ENCODE measurements around the gene GZF1.
A peak's percentile ranks its signal among the peaks of the same experiment; 100 is the strongest.
"Not testable (repeated sequence)": the region's sequence is repeated elsewhere in the genome, so short reads cannot be mapped to it uniquely, and the experiment has no call there.

Gene GZF1

GRCh38 chr20:23348510-23348909 lies 13.5 kb upstream of the GZF1 start:
- not testable (repeated sequence) for H3K9ac ChIP-seq (ENCODE audit: low read length)

GRCh38 chr20:23349338-23350195 lies 12.4 kb upstream of the GZF1 start:
- Histone ChIP-seq H3K27me3 (ENCODE audit: control insufficient read depth, insufficient read depth, low read length) (no peaks in the 10 kb centered on the region), H3K4me1 (ENCODE audit: control insufficient read depth, insufficient read depth, low read length) (peaks cover 18% of the 10 kb centered on the region), H3K9me3 (ENCODE audit: control insufficient read depth, low read length) (no peaks in the 10 kb centered on the region), H3K4me3 (ENCODE audit: low read length) (peak overlapping the region; percentile 82), H3K36me3 (ENCODE audit: control insufficient read depth, insufficient read depth, low read length) (no peaks in the 10 kb centered on the region), H3K9ac (ENCODE audit: low read length) (peak overlapping the region; percentile 86)

More at GRCh38 chr20:23348510-23348909, 13.5 kb upstream of the GZF1 start:
- H3K9me3 ChIP-seq (ENCODE audit: control insufficient read depth, low read length); H3K4me3 ChIP-seq (ENCODE audit: low read length); H3K27me3 ChIP-seq (ENCODE audit: control insufficient read depth, insufficient read depth, low read length); H3K36me3 ChIP-seq (ENCODE audit: control insufficient read depth, insufficient read depth, low read length): not testable (repeated sequence)
- peaks cover 18% of the 10 kb centered on the region for H3K4me1 ChIP-seq (ENCODE audit: control insufficient read depth, insufficient read depth, low read length)

GRCh38 chr20:23350196-23350903 lies 11.6 kb upstream of the GZF1 start, which contains the start of gene NXT1:
Gene NXT1 (plus strand): TSS chr20:23350791. CDS start chr20:23354042, 3,251 bp downstream.
- no peaks in the 10 kb centered on the region for H3K27me3 ChIP-seq (ENCODE audit: control insufficient read depth, insufficient read depth, low read length)

DNA sequence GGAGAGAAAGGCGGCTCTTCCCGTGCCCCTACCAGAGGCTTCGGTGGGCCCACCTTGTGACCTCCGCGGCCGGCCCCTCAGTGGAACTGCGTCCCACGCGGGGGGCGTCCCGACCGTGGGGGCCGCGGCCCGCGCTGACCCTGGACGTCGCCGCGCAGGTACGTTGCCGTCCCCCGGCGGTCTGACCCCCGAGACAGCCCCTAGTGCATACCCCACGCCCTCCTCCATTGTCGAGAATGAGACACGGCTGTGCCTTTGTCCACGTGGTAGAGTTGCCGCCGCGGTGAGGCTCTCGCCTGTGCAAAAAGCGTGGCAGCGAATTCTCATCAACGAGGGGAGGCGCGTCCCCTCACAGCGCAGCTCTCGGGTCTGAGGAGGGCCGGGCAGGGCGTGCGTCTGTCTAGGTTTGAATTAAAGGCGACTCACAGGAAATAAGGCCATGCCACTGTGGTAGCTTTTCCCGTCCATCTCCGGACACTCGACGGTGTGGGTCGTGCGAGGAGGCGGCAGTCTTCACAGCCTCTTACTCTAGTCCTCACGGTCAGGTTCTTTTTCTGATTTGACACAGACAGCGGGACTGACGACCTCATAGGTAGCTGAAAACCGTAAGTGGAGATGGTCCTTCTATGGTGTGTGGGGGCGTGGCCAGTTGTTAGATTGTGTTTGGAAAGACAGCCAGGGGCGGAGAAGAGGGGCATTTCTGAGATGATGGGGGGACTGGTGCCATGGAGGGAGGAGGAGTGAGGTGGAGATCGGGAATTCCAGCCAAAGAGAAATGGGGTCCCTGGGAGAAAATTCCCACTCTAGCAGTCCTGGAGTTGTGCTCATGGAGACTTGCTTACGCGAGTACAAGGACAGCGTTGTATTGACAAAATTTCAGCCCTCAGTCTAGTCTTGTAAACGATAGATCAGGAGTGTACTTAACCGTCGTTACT lies 10.8 kb upstream of the GZF1 start:
- Histone ChIP-seq H3K27me3 (ENCODE audit: control insufficient read depth, insufficient read depth, low read length) (no peaks in the 10 kb centered on the region), H3K9ac (ENCODE audit: low read length) (peak overlapping the region; percentile 86), H3K36me3 (ENCODE audit: control insufficient read depth, insufficient read depth, low read length) (no peaks in the 10 kb centered on the region), H3K4me3 (ENCODE audit: low read length) (peak overlapping the region; percentile 74), H3K9me3 (ENCODE audit: control insufficient read depth, low read length) (no peaks in the 10 kb centered on the region), H3K4me1 (ENCODE audit: control insufficient read depth, insufficient read depth, low read length) (peaks cover 18% of the 10 kb centered on the region)

More at GRCh38 chr20:23350196-23350903, 11.6 kb upstream of the GZF1 start, which contains the start of gene NXT1:
- H3K9ac ChIP-seq (ENCODE audit: low read length): peak within 1 kb of the TSS; percentile 86
- no peaks in the 10 kb centered on the region for H3K36me3 ChIP-seq (ENCODE audit: control insufficient read depth, insufficient read depth, low read length)
- H3K4me3 ChIP-seq (ENCODE audit: low read length): peak within 1 kb of the TSS; percentile 82
- no peaks in the 10 kb centered on the region for H3K9me3 ChIP-seq (ENCODE audit: control insufficient read depth, low read length)
- H3K4me1 ChIP-seq (ENCODE audit: control insufficient read depth, insufficient read depth, low read length): peaks cover 18% of the 10 kb centered on the region

DNA sequence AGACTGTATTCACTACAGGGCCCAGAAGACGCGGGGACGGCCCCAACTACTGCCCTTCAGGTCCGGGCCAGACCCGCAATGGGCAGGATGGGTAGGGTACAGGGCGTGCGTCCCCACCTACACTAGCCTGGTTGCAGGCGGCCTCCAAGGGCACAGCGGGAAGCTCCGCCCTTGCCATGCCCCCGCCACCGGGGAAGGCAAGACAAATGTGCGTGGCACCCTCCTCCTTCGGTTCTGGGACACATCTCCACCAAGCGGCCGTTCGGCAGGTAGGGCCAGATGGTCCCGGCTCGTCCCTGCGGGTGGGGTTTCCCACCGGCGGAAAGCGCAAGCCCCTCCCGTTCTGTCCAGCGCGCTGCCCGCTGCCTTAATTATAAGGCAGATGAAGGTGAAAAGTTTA lies 5.8 kb upstream of the GZF1 start:
- no peaks in the 10 kb centered on the region for H3K27me3 ChIP-seq (ENCODE audit: control insufficient read depth, insufficient read depth, low read length)
- no peaks in the 10 kb centered on the region for H3K36me3 ChIP-seq (ENCODE audit: control insufficient read depth, insufficient read depth, low read length)
- no peaks in the 10 kb centered on the region for H3K9me3 ChIP-seq (ENCODE audit: control insufficient read depth, low read length)
- H3K4me1 ChIP-seq (ENCODE audit: control insufficient read depth, insufficient read depth, low read length): peaks cover 43% of the 10 kb centered on the region
- H3K4me3 ChIP-seq (ENCODE audit: low read length): no peak overlapping the region
- no peak overlapping the region for H3K9ac ChIP-seq (ENCODE audit: low read length)

GRCh38 chr20:23357767-23358562 lies 4.0 kb upstream of the GZF1 start:
- Histone ChIP-seq H3K4me1 (ENCODE audit: control insufficient read depth, insufficient read depth, low read length) (peaks cover 36% of the 10 kb centered on the region), H3K27me3 (ENCODE audit: control insufficient read depth, insufficient read depth, low read length) (no peaks in the 10 kb centered on the region), H3K36me3 (ENCODE audit: control insufficient read depth, insufficient read depth, low read length) (no peaks in the 10 kb centered on the region), H3K9me3 (ENCODE audit: control insufficient read depth, low read length) (no peaks in the 10 kb centered on the region), H3K4me3 (ENCODE audit: low read length) (peak overlapping the region; percentile 85), H3K9ac (ENCODE audit: low read length) (peak overlapping the region; percentile 85)

DNA sequence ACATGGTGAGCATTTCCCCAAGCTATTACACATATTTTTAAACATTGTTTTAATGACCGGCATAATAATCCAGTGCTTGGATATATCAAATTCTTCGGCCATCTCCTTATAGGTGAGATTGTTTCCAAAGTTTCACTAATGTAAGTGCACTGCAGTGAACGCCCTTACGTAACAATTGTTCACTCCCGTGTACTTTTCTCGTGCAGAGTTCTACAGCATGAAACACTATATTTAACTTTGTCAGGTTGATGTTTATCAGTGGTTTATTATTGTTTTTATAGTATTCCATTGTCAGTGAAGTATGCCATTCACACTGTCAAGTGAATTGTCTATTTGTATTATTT lies 3.4 kb upstream of the GZF1 start:
- Histone ChIP-seq H3K27me3 (ENCODE audit: control insufficient read depth, insufficient read depth, low read length) (no peaks in the 10 kb centered on the region), H3K36me3 (ENCODE audit: control insufficient read depth, insufficient read depth, low read length) (no peaks in the 10 kb centered on the region), H3K4me1 (ENCODE audit: control insufficient read depth, insufficient read depth, low read length) (peaks cover 41% of the 10 kb centered on the region), H3K9ac (ENCODE audit: low read length) (peak overlapping the region; percentile 20), H3K9me3 (ENCODE audit: control insufficient read depth, low read length) (no peaks in the 10 kb centered on the region), H3K4me3 (ENCODE audit: low read length) (no peak overlapping the region)

- H3K4me3 ChIP-seq (ENCODE audit: low read length): no peak overlapping the region
- H3K9me3 ChIP-seq (ENCODE audit: control insufficient read depth, low read length): no peaks in the 10 kb centered on the region
- no peaks in the 10 kb centered on the region for H3K27me3 ChIP-seq (ENCODE audit: control insufficient read depth, insufficient read depth, low read length)
- H3K36me3 ChIP-seq (ENCODE audit: control insufficient read depth, insufficient read depth, low read length): no peaks in the 10 kb centered on the region
- H3K9ac ChIP-seq (ENCODE audit: low read length): peak overlapping the region; percentile 20
- peaks cover 41% of the 10 kb centered on the region for H3K4me1 ChIP-seq (ENCODE audit: control insufficient read depth, insufficient read depth, low read length)
Observed at GRCh38 chr20:23358923-23359593, 2.9 kb upstream of the GZF1 start.

GRCh38 chr20:23360531-23360930 lies 1.5 kb upstream of the GZF1 start:
- H3K4me3 ChIP-seq (ENCODE audit: low read length): no peak overlapping the region
- H3K27me3 ChIP-seq (ENCODE audit: control insufficient read depth, insufficient read depth, low read length): no peaks in the 10 kb centered on the region
- H3K9me3 ChIP-seq (ENCODE audit: control insufficient read depth, low read length): no peaks in the 10 kb centered on the region
- H3K36me3 ChIP-seq (ENCODE audit: control insufficient read depth, insufficient read depth, low read length): no peaks in the 10 kb centered on the region
- H3K9ac ChIP-seq (ENCODE audit: low read length): peak overlapping the region; percentile 19
- H3K4me1 ChIP-seq (ENCODE audit: control insufficient read depth, insufficient read depth, low read length): peaks cover 41% of the 10 kb centered on the region

DNA sequence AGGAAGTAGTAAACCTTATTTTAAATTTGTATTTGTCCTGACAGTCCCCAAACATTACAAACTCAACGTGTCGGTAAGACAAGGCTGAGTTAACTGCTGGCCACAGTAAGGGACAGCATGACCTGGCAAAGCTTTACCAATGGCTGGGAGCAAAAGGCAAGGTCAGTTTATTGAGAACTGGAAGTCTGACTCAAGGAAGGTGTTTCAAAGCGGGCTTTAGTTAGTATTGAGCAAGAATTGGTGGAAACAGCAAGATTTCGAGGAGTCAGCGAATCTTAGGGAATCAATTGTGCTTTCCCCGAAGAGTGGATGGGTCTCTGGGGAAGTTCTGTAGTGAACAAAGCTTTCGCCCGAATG lies 885 bp upstream of the GZF1 start:
- Histone ChIP-seq H3K27me3 (ENCODE audit: control insufficient read depth, insufficient read depth, low read length) (no peaks in the 10 kb centered on the region), H3K4me1 (ENCODE audit: control insufficient read depth, insufficient read depth, low read length) (peaks cover 45% of the 10 kb centered on the region), H3K36me3 (ENCODE audit: control insufficient read depth, insufficient read depth, low read length) (no peaks in the 10 kb centered on the region), H3K4me3 (ENCODE audit: low read length) (peak overlapping the region; percentile 64), H3K9ac (ENCODE audit: low read length) (peak overlapping the region; percentile 92), H3K9me3 (ENCODE audit: control insufficient read depth, low read length) (no peaks in the 10 kb centered on the region)

All from mucosa of stomach (tissue), 1 donor.